ENCODE data around the gene IFIT5. TPM values are rescaled to one million over a fixed set of nuclear protein-coding genes. Genes with fewer than 3 reads are reported as not detected.
"Not testable (repeated sequence)": the region's sequence is repeated elsewhere in the genome, so short reads cannot be mapped to it uniquely, and the experiment has no call there.

Gene IFIT5
- total RNA-seq, 5 donors from 2014 or later (not counting 1 experiment from before 2014, with no cell fraction given): 12.6 to 20.3 (median 18.5) TPM

- H3K27me3 Mint-ChIP-seq; CTCF ChIA-PET; H3K9me3 ChIP-seq; H3K27me3 ChIP-seq (replicated peaks in 1 of 2; ENCODE audit: control insufficient read depth in 2 of 2, extremely low read depth in 1 of 2, insufficient read depth in 2 of 2, low read length in 1 of 2); H3K4me3 ChIP-seq (ENCODE audit: control insufficient read depth in 1 of 2, extremely low read depth in 1 of 2, low read length in 1 of 2); H3K9me3 Mint-ChIP-seq; H3K27ac ChIP-seq (ENCODE audit: low read length); H3K27ac Mint-ChIP-seq; H3K4me3 Mint-ChIP-seq; H3K36me3 ChIP-seq (ENCODE audit: control insufficient read depth in 2 of 2, extremely low read depth in 1 of 2, insufficient read depth in 1 of 2, low read length in 1 of 2); POLR2A ChIA-PET; ATAC-seq (replicated peaks in 1 of 4); DNase-seq: not testable (repeated sequence)
- H3K4me1 ChIP-seq (ENCODE audit: control insufficient read depth in 1 of 2, extremely low read depth in 1 of 2, insufficient read depth in 2 of 2, low read length in 2 of 2): peaks cover 6 to 15% of the 10 kb centered on the region in 2 experiments
- Mint-ChIP-seq H3K36me3 (peaks cover 12% of the 10 kb centered on the region), H3K4me1 (peaks cover 30 to 37% (median 33%) of the 10 kb centered on the region in 3 donors)
- WGBS (ENCODE audit: insufficient coverage): no CpG with 5 or more reads among the region's 5 CpGs
These were observed 3.8 kb upstream of the IFIT5 start for GRCh38 chr10:89410551-89410950.

GRCh38 chr10:89411135-89411534 is 3.2 kb upstream of the IFIT5 start:
- H3K27ac Mint-ChIP-seq; POLR2A ChIA-PET; H3K27ac ChIP-seq (ENCODE audit: low read length); H3K9me3 Mint-ChIP-seq; CTCF ChIA-PET; H3K27me3 ChIP-seq (replicated peaks in 1 of 2; ENCODE audit: control insufficient read depth in 2 of 2, extremely low read depth in 1 of 2, insufficient read depth in 2 of 2, low read length in 1 of 2); ATAC-seq (replicated peaks in 1 of 4); DNase-seq; H3K36me3 ChIP-seq (ENCODE audit: control insufficient read depth in 2 of 2, extremely low read depth in 1 of 2, insufficient read depth in 1 of 2, low read length in 1 of 2); H3K4me3 Mint-ChIP-seq; H3K4me3 ChIP-seq (ENCODE audit: control insufficient read depth in 1 of 2, extremely low read depth in 1 of 2, low read length in 1 of 2); H3K9me3 ChIP-seq; H3K27me3 Mint-ChIP-seq: not testable (repeated sequence)
- 100% methylated on average over 1 of the region's 2 CpGs for WGBS (ENCODE audit: insufficient coverage)
- H3K4me1 ChIP-seq (ENCODE audit: control insufficient read depth in 1 of 2, extremely low read depth in 1 of 2, insufficient read depth in 2 of 2, low read length in 2 of 2): peaks cover 9 to 21% of the 10 kb centered on the region in 2 experiments
- peaks cover 36 to 38% (median 38%) of the 10 kb centered on the region in 3 donors for H3K4me1 Mint-ChIP-seq
- H3K36me3 Mint-ChIP-seq: peaks cover 11% of the 10 kb centered on the region

- H3K27me3 Mint-ChIP-seq: not testable (repeated sequence)
These were observed 2.1 kb upstream of the IFIT5 start for GRCh38 chr10:89412276-89412675.

GRCh38 chr10:89413398-89413912 is 913 bp upstream of the IFIT5 start:
- Mint-ChIP-seq H3K27ac (peak overlapping the region; percentile 95 to 98), H3K36me3 (peaks cover 21% of the 10 kb centered on the region), H3K27me3 (no peaks in the 10 kb centered on the region), H3K4me1 (peaks cover 55 to 60% (median 55%) of the 10 kb centered on the region in 3 donors), H3K4me3 (peak overlapping the region; percentile 90 to 97 (median 92)), H3K9me3 (no peaks in the 10 kb centered on the region)
- H3K9me3 ChIP-seq: no peaks in the 10 kb centered on the region
- H3K27me3 ChIP-seq (replicated peaks in 1 of 2; ENCODE audit: control insufficient read depth in 2 of 2, extremely low read depth in 1 of 2, insufficient read depth in 2 of 2, low read length in 1 of 2): no peaks in the 10 kb centered on the region
- ATAC-seq (replicated peaks in 1 of 4) (no peak), DNase-seq (no peak)
- ChIA-PET CTCF (interaction anchor here (0.6 to 2.3 kb wide), 10 partner anchors 15 to 288 kb away, joined by 3 to 29 read pairs (median 6); partner anchors contain the start of genes IFIT1 (in 1 of the 2), KIF20B (in 1 of the 2) and LIPA (in 1 of the 2)), POLR2A (interaction anchor here (0.6 to 2.9 kb wide), 11 partner anchors 12 to 426 kb away, joined by 3 to 37 read pairs (median 5); partner anchors contain the start of genes IFIT1 (in 2 of the 2) and LIPA (in 1 of the 2))
- peak overlapping the region; percentile 88 to 98 for H3K4me3 ChIP-seq (ENCODE audit: control insufficient read depth in 1 of 2, extremely low read depth in 1 of 2, low read length in 1 of 2)
- peaks cover 12 to 36% of the 10 kb centered on the region in 2 experiments for H3K4me1 ChIP-seq (ENCODE audit: control insufficient read depth in 1 of 2, extremely low read depth in 1 of 2, insufficient read depth in 2 of 2, low read length in 2 of 2)
- WGBS (ENCODE audit: insufficient coverage): 33% methylated on average over 1 of the region's 7 CpGs
- H3K36me3 ChIP-seq (ENCODE audit: control insufficient read depth in 2 of 2, extremely low read depth in 1 of 2, insufficient read depth in 1 of 2, low read length in 1 of 2): peaks cover 0 to 13% of the 10 kb centered on the region in 2 donors
- peak overlapping the region; percentile 97 for H3K27ac ChIP-seq (ENCODE audit: low read length)

More at GRCh38 chr10:89412276-89412675, 2.1 kb upstream of the IFIT5 start:
- peak overlapping the region; percentile 53 to 78 for H3K27ac Mint-ChIP-seq
- POLR2A ChIA-PET: interaction anchor here in 1 of 2 donors (0.8 kb wide), 1 partner anchor 21 kb away, joined by 3 read pairs; no protein-coding TSS in a partner anchor
- not testable (repeated sequence) for H3K36me3 ChIP-seq (ENCODE audit: control insufficient read depth in 2 of 2, extremely low read depth in 1 of 2, insufficient read depth in 1 of 2, low read length in 1 of 2); H3K9me3 Mint-ChIP-seq; H3K27ac ChIP-seq (ENCODE audit: low read length); ATAC-seq (replicated peaks in 1 of 4); H3K27me3 ChIP-seq (replicated peaks in 1 of 2; ENCODE audit: control insufficient read depth in 2 of 2, extremely low read depth in 1 of 2, insufficient read depth in 2 of 2, low read length in 1 of 2); H3K9me3 ChIP-seq
- Histone ChIP-seq H3K4me3 (ENCODE audit: control insufficient read depth in 1 of 2, extremely low read depth in 1 of 2, low read length in 1 of 2) (peak overlapping the region in 1 of 2 donors; percentile 21), H3K4me1 (ENCODE audit: control insufficient read depth in 1 of 2, extremely low read depth in 1 of 2, insufficient read depth in 2 of 2, low read length in 2 of 2) (peaks cover 12 to 26% of the 10 kb centered on the region in 2 experiments)
- CTCF ChIA-PET: interaction anchor here in 1 of 2 donors (0.6 kb wide), 2 partner anchors 24 to 59 kb away, joined by 3 to 4 read pairs; no protein-coding TSS in a partner anchor
- peak in 26 of 35 experiments; percentile 11 to 60 (median 36) for DNase-seq
- H3K4me1 Mint-ChIP-seq: peaks cover 43 to 48% (median 44%) of the 10 kb centered on the region in 3 donors
- H3K36me3 Mint-ChIP-seq: peaks cover 12% of the 10 kb centered on the region
- WGBS (ENCODE audit: insufficient coverage): 86% methylated on average over 10 of the region's 10 CpGs
- H3K4me3 Mint-ChIP-seq: peak overlapping the region; percentile 55 to 97 (median 56)

- Histone ChIP-seq H3K27ac (ENCODE audit: low read length) (peak overlapping the region; percentile 97), H3K27me3 (replicated peaks in 1 of 2; ENCODE audit: control insufficient read depth in 2 of 2, extremely low read depth in 1 of 2, insufficient read depth in 2 of 2, low read length in 1 of 2) (no peaks in the 10 kb centered on the region), H3K36me3 (ENCODE audit: control insufficient read depth in 2 of 2, extremely low read depth in 1 of 2, insufficient read depth in 1 of 2, low read length in 1 of 2) (peaks cover 0 to 13% of the 10 kb centered on the region in 2 donors), H3K4me1 (ENCODE audit: control insufficient read depth in 1 of 2, extremely low read depth in 1 of 2, insufficient read depth in 2 of 2, low read length in 2 of 2) (peaks cover 12 to 37% of the 10 kb centered on the region in 2 experiments), H3K9me3 (no peaks in the 10 kb centered on the region), H3K4me3 (ENCODE audit: control insufficient read depth in 1 of 2, extremely low read depth in 1 of 2, low read length in 1 of 2) (peak overlapping the region; percentile 88 to 98)
- peaks cover 60 to 69% (median 65%) of the 10 kb centered on the region in 3 donors for H3K4me1 Mint-ChIP-seq
- peak overlapping the region; percentile 93 to 96 for H3K27ac Mint-ChIP-seq
- POLR2A ChIA-PET: interaction anchor here (0.5 to 2.9 kb wide), 7 partner anchors 23 to 1988 kb away, joined by 3 to 37 read pairs (median 5); partner anchors contain the start of genes IFIT1 (in 2 of the 2), KIF20B (in 1 of the 2) and LIPA (in 1 of the 2)
- peak; percentile 49 to 60 (median 54) for ATAC-seq (replicated peaks in 1 of 4)
- peak in 33 of 35 experiments; percentile 1 to 69 (median 29) for DNase-seq
- H3K4me3 Mint-ChIP-seq: peak overlapping the region; percentile 90 to 97 (median 92)
- H3K36me3 Mint-ChIP-seq: peaks cover 22% of the 10 kb centered on the region
- no peaks in the 10 kb centered on the region for H3K9me3 Mint-ChIP-seq
- CTCF ChIA-PET: interaction anchor here (0.7 to 2.3 kb wide), 10 partner anchors 10 to 482 kb away, joined by 3 to 29 read pairs (median 4); partner anchors contain the start of genes IFIT1 (in 2 of the 2), KIF20B (in 1 of the 2) and LIPA (in 1 of the 2)
- 1% methylated on average over 57 of the region's 66 CpGs for WGBS (ENCODE audit: insufficient coverage)
- no peaks in the 10 kb centered on the region for H3K27me3 Mint-ChIP-seq
These were observed 782 bp downstream of the IFIT5 start for GRCh38 chr10:89414879-89415821.

- peaks cover 35% of the 10 kb centered on the region for H3K36me3 Mint-ChIP-seq
- Histone ChIP-seq H3K4me1 (ENCODE audit: control insufficient read depth in 1 of 2, extremely low read depth in 1 of 2, insufficient read depth in 2 of 2, low read length in 2 of 2) (peaks cover 12 to 37% of the 10 kb centered on the region in 2 experiments), H3K27me3 (replicated peaks in 1 of 2; ENCODE audit: control insufficient read depth in 2 of 2, extremely low read depth in 1 of 2, insufficient read depth in 2 of 2, low read length in 1 of 2) (no peaks in the 10 kb centered on the region), H3K4me3 (ENCODE audit: control insufficient read depth in 1 of 2, extremely low read depth in 1 of 2, low read length in 1 of 2) (no peak overlapping the region), H3K36me3 (ENCODE audit: control insufficient read depth in 2 of 2, extremely low read depth in 1 of 2, insufficient read depth in 1 of 2, low read length in 1 of 2) (peaks cover 0 to 18% of the 10 kb centered on the region in 2 donors), H3K9me3 (no peaks in the 10 kb centered on the region), H3K27ac (ENCODE audit: low read length) (peak overlapping the region; percentile 44)
- DNase-seq: no peak
- ChIA-PET CTCF (interaction anchor here in 1 of 2 donors (0.7 kb wide), 1 partner anchor 28 kb away, joined by 3 read pairs; no protein-coding TSS in a partner anchor), POLR2A (no interaction called here)
- no peaks in the 10 kb centered on the region for H3K27me3 Mint-ChIP-seq
- ATAC-seq (replicated peaks in 1 of 4): no peak
- peaks cover 58 to 72% (median 70%) of the 10 kb centered on the region in 3 donors for H3K4me1 Mint-ChIP-seq
- peak overlapping the region; percentile 90 to 97 (median 92) for H3K4me3 Mint-ChIP-seq
- H3K9me3 Mint-ChIP-seq: no peaks in the 10 kb centered on the region
- peak overlapping the region; percentile 93 to 96 for H3K27ac Mint-ChIP-seq
- no CpG with 5 or more reads among the region's 1 CpG for WGBS (ENCODE audit: insufficient coverage)
These were observed 2.1 kb downstream of the IFIT5 start for GRCh38 chr10:89416465-89416864.
